HepG2 (cell line): Measurements from ENCODE around the gene MCC. TPM values are rescaled to one million over a fixed set of nuclear protein-coding genes. Genes with fewer than 3 reads are reported as not detected.

ENCODE experiments used
- ATAC-seq: fragments of 200-7000 bp; cut with Tn5 transposase; 3 replicates; pipeline ENCODE4 v1.9.1; 2020; ENCODE audit warnings: mild to moderate bottlenecking, moderate library complexity
- BruUV-seq: library from RNA; stranded (reverse); fragments of 400-500 nt; replicated peaks from 2 replicates; lab custom pipeline; 2021; lab: Mats Ljungman, UMichigan
- CTCF ChIA-PET: fragments of 300-600 bp; formaldehyde crosslinking; extraction: SDS; loops from one replicate; lab custom pipeline; 2021; ENCODE audit warnings: low total read pairs, inconsistent platforms, low intra/inter-chr PET ratio; lab: Yijun Ruan, JAX
- POLR2A ChIA-PET: fragments of 350-600 bp; sonication (Branson Sonifier 250); formaldehyde crosslinking; loops from one replicate; lab custom pipeline; 2020; ENCODE audit warnings: antibody characterized with exemption, inconsistent platforms; lab: Yijun Ruan, JAX
- DNase-seq: peaks from one replicate; pipeline ENCODE4 v3.0.0-alpha.2; 2015; ENCODE audit warnings: low spot score
- FAIRE-seq: peaks from 3 replicates; lab custom pipeline; 2011; peaks lifted over from hg19 to GRCh38; lab: Jason Lieb, UNC
- H2AFZ ChIP-seq: one replicate; pipeline ENCODE4 v1.6.1; 2011; ENCODE audit warnings: low read length, inconsistent platforms
- H3K27ac ChIP-seq: fragments of 300-600 bp; 3 replicates; pipeline ENCODE4 v1.8.0; 2011; ENCODE audit warnings: mixed run types, mild to moderate bottlenecking, mixed read lengths, low read length, inconsistent platforms; ENCODE audit not compliant: insufficient read depth; ENCODE audit errors: extremely low read length
- H3K27me3 ChIP-seq, 2 experiments: fragments of 200-600 bp in 1 of 2; 2 replicates in 1 of 2; 3 replicates in 1 of 2; pipeline versions ENCODE4 v1.6.0 to v1.8.0; 2011; ENCODE audit warnings: low read length in 2 of 2, mild to moderate bottlenecking in 2 of 2, moderate library complexity in 2 of 2, inconsistent platforms in 1 of 2; ENCODE audit not compliant: insufficient read depth in 2 of 2, control insufficient read depth in 1 of 2
- H3K36me3 ChIP-seq, 2 experiments: fragments of 200-600 bp in 1 of 2; replicated peaks in 1 of 2; 2 replicates in 1 of 2; 3 replicates in 1 of 2; pipeline versions ENCODE4 v1.5.1 to v1.8.0; 2011; ENCODE audit warnings: low read length in 2 of 2, inconsistent platforms in 1 of 2; ENCODE audit not compliant: insufficient read depth in 2 of 2, control insufficient read depth in 1 of 2
- H3K4me1 ChIP-seq: 2 replicates; pipeline ENCODE4 v1.5.1; 2012; ENCODE audit warnings: low read length, inconsistent platforms; ENCODE audit not compliant: insufficient read depth
- H3K4me2 ChIP-seq: 2 replicates; pipeline ENCODE4 v1.6.0; 2011; ENCODE audit warnings: low read depth, low read length, inconsistent platforms
- H3K4me3 ChIP-seq, 3 experiments: fragments of 200-600 bp in 1 of 3; sonication (generic), shearing (Covaris generic) in 1 of 3; replicated peaks in 1 of 3; 2 replicates each; pipeline ENCODE4 v1.5.1; 2011 to 2016; ENCODE audit warnings: low read length in 3 of 3, inconsistent platforms in 2 of 3, low read depth in 2 of 3, mild to moderate bottlenecking in 2 of 3, control low read depth in 1 of 3, mixed read lengths in 1 of 3; ENCODE audit not compliant: insufficient read depth in 1 of 3
- H3K79me2 ChIP-seq: one replicate; pipeline ENCODE4 v1.6.1; 2011; ENCODE audit warnings: low read length, inconsistent platforms; ENCODE audit not compliant: insufficient read depth
- H3K9ac ChIP-seq: 2 replicates; pipeline ENCODE4 v1.6.0; 2011; ENCODE audit warnings: mild to moderate bottlenecking, low read depth, low read length, inconsistent platforms; ENCODE audit not compliant: insufficient read depth
- H3K9me3 ChIP-seq: 2 replicates; pipeline ENCODE4 v1.5.1; 2012; ENCODE audit warnings: mild to moderate bottlenecking, low read length
- H4K20me1 ChIP-seq: 2 replicates; pipeline ENCODE4 v1.6.0; 2011; ENCODE audit warnings: inconsistent platforms, mild to moderate bottlenecking, low read length, moderate library complexity; ENCODE audit not compliant: insufficient read depth
- ATM ChIP-seq: fragments of 450-650 bp; IDR thresholded peaks from 2 replicates; pipeline ENCODE4 v1.7.1; 2017; ENCODE audit warnings: mild to moderate bottlenecking, borderline replicate concordance
- FOXA1 ChIP-seq, 2 experiments: fragments of 450-650 bp in 1 of 2; sonication (generic) in 1 of 2; formaldehyde crosslinking in 1 of 2; IDR thresholded peaks; 2 replicates each; pipeline versions ENCODE4 v1.4.0 to v1.6.1; 2016 to 2020; ENCODE audit warnings: missing genetic modification reagents in 1 of 2
- GABPA ChIP-seq, 2 experiments: IDR thresholded peaks; 2 replicates each; pipeline ENCODE4 v1.6.1; 2011 to 2016; ENCODE audit warnings: low read depth in 2 of 2, low read length in 1 of 2, missing biosample characterization in 1 of 2, missing genetic modification characterization in 1 of 2
- MTF1 ChIP-seq: sonication (generic); formaldehyde crosslinking; IDR thresholded peaks from 2 replicates; pipeline ENCODE4 v1.5.0; 2020; ENCODE audit warnings: missing genetic modification reagents
- NFE2 ChIP-seq: sonication (generic); formaldehyde crosslinking; IDR thresholded peaks from 2 replicates; pipeline ENCODE4 v1.4.0; 2020; ENCODE audit warnings: missing genetic modification reagents
- SOX13 ChIP-seq, 3 experiments: fragments of 450-650 bp in 1 of 3; sonication (generic) in 1 of 3; formaldehyde crosslinking in 1 of 3; IDR thresholded peaks in 2 of 3; conservative IDR thresholded peaks in 1 of 3; 2 replicates each; pipeline versions ENCODE4 v1.5.0 to v1.6.1; 2016 to 2020; ENCODE audit warnings: antibody characterized with exemption in 1 of 3, mild to moderate bottlenecking in 1 of 3, missing compliant biosample characterization in 1 of 3, missing genetic modification reagents in 1 of 3, moderate library complexity in 1 of 3
- ZBTB3 ChIP-seq: sonication (generic); formaldehyde crosslinking; IDR thresholded peaks from 2 replicates; pipeline ENCODE4 v1.4.0; 2020; ENCODE audit warnings: low read depth, mild to moderate bottlenecking, moderate library complexity, missing genetic modification reagents, borderline replicate concordance
- WGBS: methylation state at CpG from one replicate; pipeline ENCODE4 v1.1.6; 2017; ENCODE audit warnings: low lambda C conversion rate; 5-methylcytosine and 5-hydroxymethylcytosine counted together
- in situ Hi-C: cut with HindIII; loops from 2 replicates; pipeline ENCODE4 v1.10.0; 2017; ENCODE audit warnings: low pct_unique_long_range_greater_than_20kb; ENCODE audit not compliant: extremely low pct_ligation_motif_present
- intact Hi-C: fragments of 100-400 bp; cut with micrococcal nuclease; formaldehyde crosslinking; loops from one replicate; pipeline ENCODE4 v1.10.0; 2022; ENCODE audit not compliant: unreplicated experiment
- polyA plus RNA-seq, 8 experiments: library from polyadenylated mRNA; depleted of rRNA in 3 of 8; stranded (reverse) in 7 of 8; unstranded in 1 of 8; fragments of >200 nt; fragmentation: Illumina TruSeq in 4 of 8; extraction: Trizol in 4 of 8; gene quantifications; 2 replicates each; pipeline versions ENCODE4 v1.2.1 to v1.2.3, GENCODE V29; 2011 to 2016; ENCODE audit warnings: low read depth in 4 of 8, missing spikeins in 1 of 8, mixed read lengths in 1 of 8; ENCODE audit not compliant: insufficient read depth in 1 of 8
- total RNA-seq, 5 experiments: library from RNA; depleted of rRNA; stranded (reverse); fragments of >200 nt; fragmentation: Illumina TruSeq; extraction: Trizol; gene quantifications; 2 replicates each; pipeline ENCODE4 v1.2.3, GENCODE V29; 2016; ENCODE audit warnings: low read depth in 1 of 5
- TF ChIP-seq, protein P1 (sequence below): sonication (generic); formaldehyde crosslinking; IDR thresholded peaks from 2 replicates; pipeline ENCODE4 v1.5.0; 2020; ENCODE audit warnings: mild to moderate bottlenecking, missing genetic modification reagents
- TF ChIP-seq, protein P2 (sequence below): sonication (generic); formaldehyde crosslinking; conservative IDR thresholded peaks from 2 replicates; pipeline ENCODE4 v1.4.0; 2020; ENCODE audit warnings: mild to moderate bottlenecking, missing genetic modification reagents, moderate library complexity
- TF ChIP-seq, protein P3 (sequence below): sonication (generic); formaldehyde crosslinking; IDR thresholded peaks from 2 replicates; pipeline ENCODE4 v1.4.0; 2020; ENCODE audit warnings: mild to moderate bottlenecking, missing genetic modification reagents, borderline replicate concordance

The MCC gene
- total and polyA plus RNA-seq, 2 of the 13 experiments (the other 11 are each of a cell fraction or from before 2014, with no cell fraction given) = 0.55 to 2.4 TPM

DNA sequence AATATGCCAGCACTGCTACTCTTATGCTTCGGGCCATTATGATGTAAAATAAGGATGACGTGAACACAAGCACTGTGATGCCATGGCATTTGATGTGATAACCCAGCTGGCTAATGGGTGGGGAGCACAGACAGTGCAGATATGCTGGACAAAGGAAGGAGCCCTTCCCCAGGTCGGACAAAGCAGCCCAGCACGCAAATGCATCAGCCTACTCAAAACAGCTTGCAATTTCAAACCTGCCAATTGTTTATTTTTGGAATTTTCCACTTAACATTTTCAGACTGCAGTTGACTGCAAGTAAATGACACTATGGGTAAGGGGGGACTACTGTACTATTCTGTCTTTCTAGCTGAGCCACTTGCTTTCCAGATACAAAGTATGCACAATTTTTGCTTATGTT, 330.4 kb downstream of the MCC start (continued):
- TF ChIP-seq, protein P1, sequence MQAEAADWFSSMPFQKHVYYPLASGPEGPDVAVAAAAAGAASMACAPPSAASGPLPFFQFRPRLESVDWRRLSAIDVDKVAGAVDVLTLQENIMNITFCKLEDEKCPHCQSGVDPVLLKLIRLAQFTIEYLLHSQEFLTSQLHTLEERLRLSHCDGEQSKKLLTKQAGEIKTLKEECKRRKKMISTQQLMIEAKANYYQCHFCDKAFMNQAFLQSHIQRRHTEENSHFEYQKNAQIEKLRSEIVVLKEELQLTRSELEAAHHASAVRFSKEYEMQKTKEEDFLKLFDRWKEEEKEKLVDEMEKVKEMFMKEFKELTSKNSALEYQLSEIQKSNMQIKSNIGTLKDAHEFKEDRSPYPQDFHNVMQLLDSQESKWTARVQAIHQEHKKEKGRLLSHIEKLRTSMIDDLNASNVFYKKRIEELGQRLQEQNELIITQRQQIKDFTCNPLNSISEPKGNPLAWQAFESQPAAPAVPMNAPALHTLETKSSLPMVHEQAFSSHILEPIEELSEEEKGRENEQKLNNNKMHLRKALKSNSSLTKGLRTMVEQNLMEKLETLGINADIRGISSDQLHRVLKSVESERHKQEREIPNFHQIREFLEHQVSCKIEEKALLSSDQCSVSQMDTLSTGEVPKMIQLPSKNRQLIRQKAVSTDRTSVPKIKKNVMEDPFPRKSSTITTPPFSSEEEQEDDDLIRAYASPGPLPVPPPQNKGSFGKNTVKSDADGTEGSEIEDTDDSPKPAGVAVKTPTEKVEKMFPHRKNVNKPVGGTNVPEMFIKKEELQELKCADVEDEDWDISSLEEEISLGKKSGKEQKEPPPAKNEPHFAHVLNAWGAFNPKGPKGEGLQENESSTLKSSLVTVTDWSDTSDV (CRISPR knock-in tag) = no peak
- TF ChIP-seq FOXA1 (IDR thresholded peaks at IDR 0.05) = no peak
- TF ChIP-seq FOXA1 (CRISPR knock-in tag; IDR thresholded peaks at IDR 0.05) = no peak
- no peak for TF ChIP-seq ATM

DNA sequence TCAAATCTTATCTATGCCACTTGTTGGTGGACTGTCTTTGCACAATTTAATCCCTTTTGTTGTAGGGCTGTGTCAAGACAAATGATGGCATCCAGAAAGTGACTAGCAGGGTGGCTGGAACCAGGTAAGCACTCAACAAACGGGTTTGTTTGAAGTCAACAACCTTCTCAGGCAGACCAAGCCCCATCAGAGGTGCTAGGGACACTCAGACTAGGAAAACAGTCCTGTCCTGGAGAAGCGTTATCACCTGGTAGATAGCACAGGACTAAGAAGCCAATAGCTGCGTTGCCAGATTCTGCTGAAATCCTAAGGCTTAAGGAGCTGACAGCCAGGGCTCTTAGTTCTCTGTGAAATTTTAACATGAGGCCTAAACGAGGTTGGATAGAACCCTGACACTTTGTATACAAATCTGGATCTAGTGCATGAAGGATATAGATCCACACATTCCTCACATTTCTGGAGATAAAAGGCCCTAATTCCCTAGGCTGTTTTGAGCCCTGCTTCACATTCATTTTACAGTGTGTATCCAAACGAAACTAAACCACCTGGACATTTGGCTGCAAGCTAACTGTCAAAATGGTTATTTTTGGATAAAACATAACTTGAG, 331.9 kb downstream of the MCC start:
- in situ Hi-C loops = no loop called here
- Histone ChIP-seq H3K79me2 (no peaks in the 10 kb centered on the region), H3K4me3 (no peak overlapping the region), H3K4me1 (no peaks in the 10 kb centered on the region), H3K27ac (no peak overlapping the region), H3K36me3 (no peaks in the 10 kb centered on the region), H3K9ac (no peak overlapping the region), H3K9me3 (no peaks in the 10 kb centered on the region), H3K27me3 (no peaks in the 10 kb centered on the region), H2AFZ (no peak overlapping the region), H4K20me1 (no peaks in the 10 kb centered on the region), H3K4me2 (no peak overlapping the region)
- CTCF ChIA-PET = no interaction called here
- no peak for DNase-seq
- WGBS = 36% methylated on average over 5 of the region's 5 CpGs
- ATAC-seq = no peak
- no TSS peak for BruUV-seq
- POLR2A ChIA-PET = no interaction called here
- FAIRE-seq = no peak
- intact Hi-C loops = no loop called here
- TF ChIP-seq, protein P2, sequence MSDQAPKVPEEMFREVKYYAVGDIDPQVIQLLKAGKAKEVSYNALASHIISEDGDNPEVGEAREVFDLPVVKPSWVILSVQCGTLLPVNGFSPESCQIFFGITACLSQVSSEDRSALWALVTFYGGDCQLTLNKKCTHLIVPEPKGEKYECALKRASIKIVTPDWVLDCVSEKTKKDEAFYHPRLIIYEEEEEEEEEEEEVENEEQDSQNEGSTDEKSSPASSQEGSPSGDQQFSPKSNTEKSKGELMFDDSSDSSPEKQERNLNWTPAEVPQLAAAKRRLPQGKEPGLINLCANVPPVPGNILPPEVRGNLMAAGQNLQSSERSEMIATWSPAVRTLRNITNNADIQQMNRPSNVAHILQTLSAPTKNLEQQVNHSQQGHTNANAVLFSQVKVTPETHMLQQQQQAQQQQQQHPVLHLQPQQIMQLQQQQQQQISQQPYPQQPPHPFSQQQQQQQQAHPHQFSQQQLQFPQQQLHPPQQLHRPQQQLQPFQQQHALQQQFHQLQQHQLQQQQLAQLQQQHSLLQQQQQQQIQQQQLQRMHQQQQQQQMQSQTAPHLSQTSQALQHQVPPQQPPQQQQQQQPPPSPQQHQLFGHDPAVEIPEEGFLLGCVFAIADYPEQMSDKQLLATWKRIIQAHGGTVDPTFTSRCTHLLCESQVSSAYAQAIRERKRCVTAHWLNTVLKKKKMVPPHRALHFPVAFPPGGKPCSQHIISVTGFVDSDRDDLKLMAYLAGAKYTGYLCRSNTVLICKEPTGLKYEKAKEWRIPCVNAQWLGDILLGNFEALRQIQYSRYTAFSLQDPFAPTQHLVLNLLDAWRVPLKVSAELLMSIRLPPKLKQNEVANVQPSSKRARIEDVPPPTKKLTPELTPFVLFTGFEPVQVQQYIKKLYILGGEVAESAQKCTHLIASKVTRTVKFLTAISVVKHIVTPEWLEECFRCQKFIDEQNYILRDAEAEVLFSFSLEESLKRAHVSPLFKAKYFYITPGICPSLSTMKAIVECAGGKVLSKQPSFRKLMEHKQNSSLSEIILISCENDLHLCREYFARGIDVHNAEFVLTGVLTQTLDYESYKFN (CRISPR knock-in tag) = no peak
- TF ChIP-seq GABPA (IDR thresholded peaks at IDR 0.05; ENCODE audit: low read depth, low read length) = no peak
- no peak for TF ChIP-seq GABPA (CRISPR knock-in tag; IDR thresholded peaks at IDR 0.05; ENCODE audit: low read depth)
- TF ChIP-seq MTF1 (CRISPR knock-in tag) = no peak
- no peak for TF ChIP-seq ZBTB3 (CRISPR knock-in tag)
- no peak for TF ChIP-seq SOX13 (IDR thresholded peaks at IDR 0.05)
- no peak for TF ChIP-seq SOX13 (CRISPR knock-in tag; conservative IDR thresholded peaks at IDR 0.05 in 1 of 2, IDR thresholded peaks at IDR 0.05 in 1 of 2)
- TF ChIP-seq NFE2 (CRISPR knock-in tag) = no peak
- TF ChIP-seq, protein P3, sequence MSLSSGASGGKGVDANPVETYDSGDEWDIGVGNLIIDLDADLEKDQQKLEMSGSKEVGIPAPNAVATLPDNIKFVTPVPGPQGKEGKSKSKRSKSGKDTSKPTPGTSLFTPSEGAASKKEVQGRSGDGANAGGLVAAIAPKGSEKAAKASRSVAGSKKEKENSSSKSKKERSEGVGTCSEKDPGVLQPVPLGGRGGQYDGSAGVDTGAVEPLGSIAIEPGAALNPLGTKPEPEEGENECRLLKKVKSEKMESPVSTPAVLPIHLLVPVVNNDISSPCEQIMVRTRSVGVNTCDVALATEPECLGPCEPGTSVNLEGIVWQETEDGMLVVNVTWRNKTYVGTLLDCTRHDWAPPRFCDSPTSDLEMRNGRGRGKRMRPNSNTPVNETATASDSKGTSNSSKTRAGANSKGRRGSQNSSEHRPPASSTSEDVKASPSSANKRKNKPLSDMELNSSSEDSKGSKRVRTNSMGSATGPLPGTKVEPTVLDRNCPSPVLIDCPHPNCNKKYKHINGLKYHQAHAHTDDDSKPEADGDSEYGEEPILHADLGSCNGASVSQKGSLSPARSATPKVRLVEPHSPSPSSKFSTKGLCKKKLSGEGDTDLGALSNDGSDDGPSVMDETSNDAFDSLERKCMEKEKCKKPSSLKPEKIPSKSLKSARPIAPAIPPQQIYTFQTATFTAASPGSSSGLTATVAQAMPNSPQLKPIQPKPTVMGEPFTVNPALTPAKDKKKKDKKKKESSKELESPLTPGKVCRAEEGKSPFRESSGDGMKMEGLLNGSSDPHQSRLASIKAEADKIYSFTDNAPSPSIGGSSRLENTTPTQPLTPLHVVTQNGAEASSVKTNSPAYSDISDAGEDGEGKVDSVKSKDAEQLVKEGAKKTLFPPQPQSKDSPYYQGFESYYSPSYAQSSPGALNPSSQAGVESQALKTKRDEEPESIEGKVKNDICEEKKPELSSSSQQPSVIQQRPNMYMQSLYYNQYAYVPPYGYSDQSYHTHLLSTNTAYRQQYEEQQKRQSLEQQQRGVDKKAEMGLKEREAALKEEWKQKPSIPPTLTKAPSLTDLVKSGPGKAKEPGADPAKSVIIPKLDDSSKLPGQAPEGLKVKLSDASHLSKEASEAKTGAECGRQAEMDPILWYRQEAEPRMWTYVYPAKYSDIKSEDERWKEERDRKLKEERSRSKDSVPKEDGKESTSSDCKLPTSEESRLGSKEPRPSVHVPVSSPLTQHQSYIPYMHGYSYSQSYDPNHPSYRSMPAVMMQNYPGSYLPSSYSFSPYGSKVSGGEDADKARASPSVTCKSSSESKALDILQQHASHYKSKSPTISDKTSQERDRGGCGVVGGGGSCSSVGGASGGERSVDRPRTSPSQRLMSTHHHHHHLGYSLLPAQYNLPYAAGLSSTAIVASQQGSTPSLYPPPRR (CRISPR knock-in tag) = no peak
